OCI-LY1 (cell line): ENCODE measurements around the gene CNTROB.

Source experiments
- H2AFZ ChIP-seq: fragments of 200-600 bp; sonication (generic), shearing (Covaris generic); 2 replicates; pipeline ENCODE4 v1.6.0; 2014; ENCODE audit warnings: antibody characterized with exemption, mild to moderate bottlenecking, low read length
- H3F3A ChIP-seq: fragments of 200-600 bp; sonication (generic), shearing (Covaris generic); 2 replicates; pipeline ENCODE4 v1.6.0; 2014; ENCODE audit warnings: mild to moderate bottlenecking, antibody characterized with exemption, low read length, moderate library complexity; ENCODE audit not compliant: insufficient read depth
- H3K27ac ChIP-seq: fragments of 200-600 bp; sonication (generic); 2 replicates; pipeline ENCODE4 v1.5.1; 2014; ENCODE audit warnings: low read length, mixed run types, mild to moderate bottlenecking, low read depth; ENCODE audit not compliant: poor library complexity, severe bottlenecking
- H3K27me3 ChIP-seq: fragments of 200-600 bp; sonication (generic); 2 replicates; pipeline ENCODE4 v1.6.0; 2014; ENCODE audit warnings: antibody characterized with exemption, mild to moderate bottlenecking, low read length, moderate library complexity; ENCODE audit not compliant: insufficient read depth
- H3K36me3 ChIP-seq: fragments of 200-600 bp; sonication (generic); 2 replicates; pipeline ENCODE4 v1.6.1; 2014; ENCODE audit warnings: mild to moderate bottlenecking, antibody characterized with exemption, low read length, moderate library complexity, mixed read lengths; ENCODE audit not compliant: insufficient read depth
- H3K4me1 ChIP-seq: fragments of 200-600 bp; sonication (generic); 2 replicates; pipeline ENCODE4 v1.5.1; 2014; ENCODE audit warnings: mild to moderate bottlenecking, low read length, moderate library complexity; ENCODE audit not compliant: insufficient read depth, severe bottlenecking
- H3K4me2 ChIP-seq: fragments of 200-600 bp; sonication (generic), shearing (Covaris generic); 2 replicates; pipeline ENCODE4 v1.6.1; 2014; ENCODE audit warnings: low read length
- H3K4me3 ChIP-seq: fragments of 200-600 bp; sonication (generic); 2 replicates; pipeline ENCODE4 v1.5.1; 2014; ENCODE audit warnings: low read length, low read depth, mild to moderate bottlenecking, mixed read lengths; ENCODE audit not compliant: poor library complexity, severe bottlenecking
- H3K79me2 ChIP-seq: fragments of 200-600 bp; shearing (Covaris generic); 2 replicates; pipeline ENCODE4 v1.6.1; 2016; ENCODE audit warnings: mixed run types, low read length, mixed read lengths; ENCODE audit not compliant: insufficient read depth
- H3K9ac ChIP-seq: fragments of 200-600 bp; sonication (generic), shearing (Covaris generic); 2 replicates; pipeline ENCODE4 v1.6.1; 2014; ENCODE audit warnings: mild to moderate bottlenecking, low read length, mixed read lengths
- H3K9me2 ChIP-seq: fragments of 200-600 bp; sonication (generic), shearing (Covaris generic); 2 replicates; pipeline ENCODE4 v1.6.1; 2014; ENCODE audit warnings: low read depth, mild to moderate bottlenecking, low read length, mixed read lengths
- H3K9me3 ChIP-seq: fragments of 200-600 bp; shearing (Covaris generic); 2 replicates; pipeline ENCODE4 v1.6.1; 2014; ENCODE audit warnings: low read length, mixed read lengths
- H4K20me1 ChIP-seq: fragments of 200-600 bp; sonication (generic), shearing (Covaris generic); 2 replicates; pipeline ENCODE4 v1.6.0; 2016; ENCODE audit warnings: mild to moderate bottlenecking, low read length; ENCODE audit not compliant: insufficient read depth
- CTCF ChIP-seq: fragments of 200-600 bp; sonication (generic), shearing (Covaris generic); IDR thresholded peaks from 2 replicates; pipeline ENCODE4 v1.5.1; 2017; ENCODE audit warnings: mild to moderate bottlenecking, antibody characterized with exemption, low read length, moderate library complexity, mixed read lengths
- EZH2 ChIP-seq: fragments of 200-600 bp; sonication (generic), shearing (Covaris generic); IDR thresholded peaks from 2 replicates; pipeline ENCODE4 v1.8.0; 2017; ENCODE audit warnings: borderline replicate concordance, mixed run types, mild to moderate bottlenecking, antibody characterized with exemption, low read length, moderate library complexity, mixed read lengths

Gene CNTROB

DNA sequence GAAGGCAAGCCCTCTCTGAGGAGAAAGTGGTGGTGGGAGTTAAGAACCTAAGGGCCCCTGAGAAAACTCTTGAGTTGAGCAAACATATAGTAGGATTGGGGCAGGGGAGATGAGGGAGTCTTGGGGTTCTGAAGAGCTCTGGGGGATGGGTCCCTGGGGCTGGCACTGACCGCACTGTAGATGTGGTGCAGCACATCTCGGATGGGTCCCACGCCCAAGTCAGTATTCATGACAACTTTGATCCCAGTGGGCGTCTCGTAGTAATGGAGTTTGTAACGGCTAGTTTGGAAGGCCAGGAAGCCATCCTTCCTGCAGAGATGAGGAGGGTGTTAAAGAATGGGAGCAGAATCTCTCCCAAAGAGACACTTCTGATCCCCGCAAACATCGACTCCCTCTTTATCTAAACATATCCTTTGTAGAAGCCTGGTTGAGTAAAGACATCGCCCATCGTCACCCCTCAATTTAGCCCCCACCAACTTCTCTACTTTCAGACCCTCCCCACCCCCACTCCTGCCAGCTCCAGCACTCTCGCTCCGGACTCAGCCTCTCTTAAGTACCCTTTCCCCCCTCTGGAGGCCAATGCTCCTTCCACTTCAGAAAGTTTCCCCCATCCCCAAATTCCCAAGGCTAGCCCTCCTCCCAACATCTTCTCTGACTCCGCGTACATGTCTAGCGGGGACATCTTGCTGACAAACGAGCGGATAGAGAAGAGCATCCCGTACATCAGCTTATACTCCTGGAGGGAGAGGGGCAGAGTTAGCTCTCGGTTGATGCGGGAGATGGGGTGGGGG is 970 bp upstream of the CNTROB start:
- TF ChIP-seq CTCF = no peak
- no peak for TF ChIP-seq EZH2
- Histone ChIP-seq H3K9me2 (no peaks in the 10 kb centered on the region), H3K9me3 (no peaks in the 10 kb centered on the region), H3K36me3 (peaks cover 26% of the 10 kb centered on the region), H3K4me1 (peaks cover 51% of the 10 kb centered on the region), H3K27ac (no peak overlapping the region), H3K4me2 (peak overlapping the region; percentile 79), H4K20me1 (no peaks in the 10 kb centered on the region), H3K27me3 (no peaks in the 10 kb centered on the region), H3K9ac (peak overlapping the region; percentile 81), H3F3A (no peaks in the 10 kb centered on the region), H3K79me2 (0 out of 2 replicates have a peak, but pooled peaks cover 4% of the 10 kb centered on the region), H2AFZ (no peak overlapping the region), H3K4me3 (peak overlapping the region; percentile 76)

- no peak overlapping the region for H2AFZ ChIP-seq
- peak overlapping the region; percentile 76 for H3K4me3 ChIP-seq
- peaks cover 51% of the 10 kb centered on the region for H3K4me1 ChIP-seq
- no peak for TF ChIP-seq EZH2
- TF ChIP-seq CTCF = no peak
- H3K9me2 ChIP-seq = no peaks in the 10 kb centered on the region
- H3K9ac ChIP-seq = peak overlapping the region; percentile 71
- no peaks in the 10 kb centered on the region for H3K9me3 ChIP-seq
- no peaks in the 10 kb centered on the region for H4K20me1 ChIP-seq
- H3F3A ChIP-seq = no peaks in the 10 kb centered on the region
- peak overlapping the region; percentile 95 for H3K4me2 ChIP-seq
- H3K36me3 ChIP-seq = peaks cover 37% of the 10 kb centered on the region
- H3K79me2 ChIP-seq = 0 out of 2 replicates have a peak, but pooled peaks cover 4% of the 10 kb centered on the region
- peak overlapping the region; percentile 51 for H3K27ac ChIP-seq
- H3K27me3 ChIP-seq = no peaks in the 10 kb centered on the region
Measured at GRCh38 chr17:7932483-7932891, 481 bp downstream of the CNTROB start.

DNA sequence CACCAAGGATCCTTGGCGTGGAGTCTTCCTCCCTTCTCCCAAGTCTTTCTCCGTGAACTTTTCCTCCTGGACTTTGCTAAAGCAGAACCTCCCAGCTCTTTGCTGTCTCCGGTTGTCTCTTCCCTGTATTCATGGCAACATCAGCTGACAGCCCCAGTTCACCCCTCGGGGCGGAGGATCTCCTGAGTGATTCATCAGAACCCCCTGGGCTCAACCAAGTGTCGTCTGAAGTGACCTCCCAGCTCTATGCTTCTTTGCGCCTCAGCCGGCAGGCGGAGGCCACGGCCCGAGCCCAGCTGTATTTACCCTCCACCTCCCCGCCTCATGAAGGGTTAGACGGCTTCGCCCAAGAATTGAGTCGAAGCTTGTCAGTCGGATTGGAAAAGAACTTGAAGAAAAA is 943 bp downstream of the CNTROB start:
- Histone ChIP-seq H3K36me3 (peaks cover 32% of the 10 kb centered on the region), H3K9me3 (no peaks in the 10 kb centered on the region), H3K9ac (peak overlapping the region; percentile 71), H4K20me1 (no peaks in the 10 kb centered on the region), H3K27ac (peak overlapping the region; percentile 51), H2AFZ (no peak overlapping the region), H3K79me2 (0 out of 2 replicates have a peak, but pooled peaks cover 4% of the 10 kb centered on the region), H3K9me2 (no peaks in the 10 kb centered on the region), H3K4me1 (peaks cover 51% of the 10 kb centered on the region), H3F3A (no peaks in the 10 kb centered on the region), H3K4me2 (peak overlapping the region; percentile 95), H3K27me3 (no peaks in the 10 kb centered on the region), H3K4me3 (peak overlapping the region; percentile 76)
- TF ChIP-seq CTCF (peak; percentile 6; the same call in 1 of the 2 replicates), EZH2 (no peak)
